Ecto neural progenitor cell (in vitro differentiated cells): ENCODE measurements around the gene EDARADD.
"Not testable (repeated sequence)": the region's sequence is repeated elsewhere in the genome, so short reads cannot be mapped to it uniquely, and the experiment has no call there.

ENCODE experiments used
- DNase-seq: peaks from one replicate; pipeline ENCODE4 v3.0.0-alpha.2; 2018; ENCODE audit warnings: low spot score

The EDARADD gene

DNA sequence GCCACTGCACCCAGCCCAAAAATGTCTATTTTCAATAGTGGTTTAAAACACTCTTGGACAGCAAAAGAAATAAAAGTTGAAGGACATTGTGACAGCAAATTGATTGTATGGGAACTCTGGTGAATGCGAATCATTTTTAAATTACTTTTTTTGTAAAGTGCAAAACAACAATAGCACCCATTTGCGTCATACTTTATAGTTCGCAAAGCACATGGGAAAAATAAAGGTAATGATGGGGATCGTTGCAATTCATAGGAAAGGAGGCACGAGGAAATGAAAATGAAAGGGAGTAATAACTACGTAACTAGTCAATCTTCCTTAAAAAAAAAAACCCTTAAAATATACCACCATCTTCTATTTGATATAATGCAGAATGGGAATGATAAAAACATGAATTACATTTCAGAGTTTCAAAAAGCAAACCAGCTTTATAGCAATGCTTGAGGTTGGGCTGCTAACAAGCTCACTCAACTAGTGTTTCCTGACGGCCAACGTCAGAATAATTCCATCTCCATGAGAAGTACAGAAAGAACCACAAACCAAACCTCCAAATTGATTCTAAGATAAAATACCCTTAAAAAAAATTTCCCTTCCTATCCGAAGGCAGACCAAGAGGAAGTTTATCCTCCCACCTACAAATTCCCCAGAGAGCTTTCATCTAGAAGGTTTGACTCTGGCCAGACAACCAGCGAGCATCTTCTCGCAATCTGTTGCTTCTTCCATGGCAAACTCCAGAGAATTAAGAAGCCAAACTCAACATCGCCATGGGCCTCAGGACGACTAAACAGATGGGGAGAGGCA lies at the start of gene EDARADD:
Gene EDARADD, plus strand, starts transcription at position 606 of the 801 bp plus-strand sequence. Its CDS starts 159 bp downstream, at position 765.
- DNase-seq = no peak

DNA sequence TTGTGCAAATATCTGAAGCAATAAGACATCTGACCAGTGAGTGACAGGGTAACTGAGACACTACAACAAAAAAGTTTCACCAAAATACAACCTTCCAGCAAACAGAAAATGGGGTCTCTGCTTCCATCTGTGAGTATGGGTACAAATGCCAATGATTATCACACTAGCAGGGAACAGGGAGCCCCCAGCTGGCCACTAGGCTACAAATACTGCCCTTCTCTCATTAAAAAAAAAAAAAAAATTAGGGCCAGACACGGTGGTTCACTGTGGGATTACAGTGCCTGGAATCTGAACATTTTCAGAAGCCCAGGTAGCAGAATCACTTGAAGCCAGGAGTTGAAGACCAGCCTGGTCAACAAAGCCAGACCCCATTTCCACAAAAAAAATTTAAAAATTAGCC lies 48.4 kb upstream of the EDARADD start:
- no peak for DNase-seq

DNA sequence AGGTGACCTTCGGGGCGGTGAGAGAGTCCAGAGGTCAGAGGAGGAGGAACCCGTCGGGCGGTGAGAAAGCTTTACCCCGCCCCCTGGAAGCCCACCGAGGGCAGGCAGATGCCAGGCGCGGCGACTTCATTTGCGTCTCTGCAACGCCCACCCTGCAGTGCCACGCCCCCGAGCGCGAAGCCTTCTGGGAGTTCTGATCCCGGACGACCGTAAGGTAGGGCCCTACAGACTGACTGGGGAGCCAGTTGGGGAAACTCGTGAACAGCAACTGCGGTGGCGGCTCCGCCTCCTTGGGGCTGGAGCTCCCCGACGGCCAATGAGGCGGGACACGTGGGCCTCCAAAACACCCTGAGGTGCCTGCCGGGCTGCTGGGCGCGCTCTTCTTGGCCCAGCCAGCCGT lies 46.0 kb upstream of the EDARADD start:
- DNase-seq = no peak

DNA sequence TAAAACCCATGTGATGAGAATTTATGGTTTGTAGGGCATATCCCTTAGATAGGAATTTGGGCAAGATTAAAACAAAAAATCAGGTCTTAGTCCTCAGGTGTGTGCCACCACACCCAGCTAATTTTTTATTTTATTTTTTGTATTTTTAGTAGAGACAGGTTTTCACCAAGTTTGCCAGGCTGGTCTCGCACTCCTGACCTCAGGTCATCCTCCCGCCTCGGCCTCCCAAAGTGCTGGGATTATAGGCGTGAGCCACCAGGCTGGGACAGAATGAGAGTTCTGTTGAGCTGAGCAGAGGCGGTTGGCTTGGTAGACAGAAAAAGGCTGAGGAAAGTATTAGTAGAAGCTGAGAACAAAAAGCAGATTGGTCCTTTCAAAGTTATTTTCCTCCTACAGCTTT lies 43.8 kb upstream of the EDARADD start:
- no peak for DNase-seq

DNA sequence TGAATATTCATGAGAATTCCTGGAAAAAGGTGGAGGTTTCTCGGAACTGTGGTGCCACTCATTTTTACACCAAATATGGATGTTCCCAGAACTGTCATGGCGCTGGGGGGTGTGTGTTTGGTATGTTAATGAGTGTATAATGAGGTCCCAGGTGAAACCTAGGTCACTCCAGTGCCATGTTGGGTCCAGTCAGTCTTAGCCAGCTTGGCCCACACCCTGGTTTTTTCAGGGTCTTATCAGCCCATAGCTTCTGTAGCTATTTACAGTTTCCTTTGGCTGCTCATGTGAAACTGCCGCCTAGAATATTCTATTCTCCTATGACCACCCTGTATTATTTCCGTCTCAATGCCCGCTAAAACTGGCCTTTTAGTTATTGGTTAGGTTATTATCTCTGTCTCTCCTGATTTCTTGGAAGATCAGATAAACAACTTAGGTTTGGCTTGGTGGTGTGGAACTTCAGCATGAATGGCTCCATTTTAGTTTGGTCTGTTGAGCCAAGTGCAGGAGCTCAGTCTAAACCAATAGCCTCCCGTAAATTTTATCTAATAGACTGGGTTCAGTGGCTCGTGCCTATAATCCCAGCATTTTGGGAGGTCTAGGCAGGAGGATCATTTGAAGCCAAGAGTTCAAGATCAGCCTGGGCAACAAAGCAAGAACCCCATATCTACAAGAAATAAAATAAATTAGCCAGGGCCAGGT lies 42.1 kb upstream of the EDARADD start:
- DNase-seq = no peak

DNA sequence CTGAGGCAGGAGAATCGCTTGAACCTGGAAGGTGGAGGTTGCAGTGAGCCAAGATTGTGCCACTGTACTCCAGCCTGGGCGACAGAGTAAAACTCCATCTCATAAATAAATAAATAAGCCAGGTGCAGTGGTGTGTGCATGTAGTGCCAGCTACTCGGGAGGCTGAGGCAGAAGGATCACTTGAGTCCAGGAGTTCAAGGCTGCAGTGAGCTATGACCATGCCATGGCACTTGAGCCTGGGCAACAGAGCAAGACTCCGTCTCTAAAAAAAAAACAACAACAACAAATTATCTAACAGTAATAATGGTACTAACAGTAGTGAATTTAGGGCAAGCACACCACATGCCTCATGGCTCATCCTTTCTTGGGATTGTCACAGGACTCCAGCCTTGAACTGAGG lies 41.3 kb upstream of the EDARADD start:
- not testable (repeated sequence) for DNase-seq

DNA sequence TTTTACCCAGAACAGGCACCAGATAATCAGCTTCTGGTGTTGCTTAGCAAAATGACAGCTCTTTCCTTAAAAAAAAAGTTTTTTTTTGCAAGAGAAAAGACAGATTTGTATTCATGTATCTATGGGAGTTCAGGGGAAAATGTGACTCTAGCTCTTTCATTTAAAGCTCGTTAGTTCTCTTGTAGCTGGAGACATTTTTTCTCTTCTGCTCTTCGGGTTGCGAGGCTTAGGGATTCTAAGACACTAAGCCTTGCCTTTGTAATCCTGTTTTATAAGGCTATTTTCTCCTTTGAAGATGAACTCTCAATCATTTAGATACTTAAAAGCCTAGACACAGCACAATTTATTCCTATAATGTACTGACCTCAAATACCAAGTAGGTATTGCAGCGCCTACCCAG lies 40.3 kb upstream of the EDARADD start:
- DNase-seq = no peak

DNA sequence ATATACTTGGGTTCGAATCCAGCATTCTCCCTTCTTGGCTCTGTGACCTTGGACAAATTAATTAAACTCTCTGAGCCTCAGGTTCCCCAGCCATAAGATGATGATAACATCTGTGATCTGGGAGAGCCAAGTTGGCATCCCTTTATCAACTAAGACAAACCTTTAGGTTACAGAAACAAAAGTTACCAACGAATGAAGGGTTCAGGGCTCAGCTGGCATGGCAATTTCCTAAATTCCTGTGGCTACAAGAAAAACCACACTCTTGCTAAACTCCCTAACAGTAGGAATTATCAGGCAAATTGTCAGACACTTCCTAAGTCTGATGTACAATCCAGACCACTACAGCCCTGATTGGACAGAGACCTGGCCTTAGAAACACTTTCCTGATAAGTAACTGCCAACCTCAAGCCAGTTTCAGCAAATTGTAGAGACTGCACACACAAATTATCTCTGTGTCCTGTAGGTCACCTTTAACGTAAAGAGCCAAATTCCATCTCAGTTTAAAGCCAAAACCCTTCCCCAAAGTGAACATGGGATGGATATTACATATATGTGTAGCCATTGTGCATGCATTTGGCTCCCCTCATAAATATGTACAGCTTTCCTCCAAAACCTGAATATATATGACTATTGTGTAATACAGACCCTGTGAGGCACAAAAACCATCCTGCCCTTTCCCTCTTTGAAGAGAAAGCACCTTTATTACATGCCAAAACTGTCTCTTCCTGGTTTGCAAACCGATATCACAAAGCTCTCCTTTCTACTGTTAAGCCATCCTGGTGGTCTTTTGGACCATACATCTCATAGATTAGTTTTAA lies 39.5 kb upstream of the EDARADD start:
- DNase-seq = no peak

DNA sequence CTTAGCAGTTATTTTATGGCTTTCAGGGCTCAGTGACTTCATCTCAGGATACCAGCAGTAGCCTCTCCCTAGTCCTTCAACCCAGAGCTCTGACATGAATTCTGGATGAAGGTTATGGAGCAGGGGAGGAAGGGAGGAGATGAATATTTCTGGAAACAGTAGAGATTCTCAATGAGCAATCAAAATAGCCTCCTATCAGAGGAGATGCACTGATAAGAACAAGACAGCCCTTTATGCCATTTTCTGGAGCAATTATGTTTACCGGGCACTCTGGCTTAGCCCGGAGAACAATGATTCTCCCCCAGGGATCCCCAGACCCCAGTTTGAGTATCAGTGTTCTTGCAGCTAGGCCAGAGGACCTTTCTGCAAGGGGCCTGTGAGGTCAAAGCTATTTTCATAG lies 37.9 kb upstream of the EDARADD start:
- no peak for DNase-seq

DNA sequence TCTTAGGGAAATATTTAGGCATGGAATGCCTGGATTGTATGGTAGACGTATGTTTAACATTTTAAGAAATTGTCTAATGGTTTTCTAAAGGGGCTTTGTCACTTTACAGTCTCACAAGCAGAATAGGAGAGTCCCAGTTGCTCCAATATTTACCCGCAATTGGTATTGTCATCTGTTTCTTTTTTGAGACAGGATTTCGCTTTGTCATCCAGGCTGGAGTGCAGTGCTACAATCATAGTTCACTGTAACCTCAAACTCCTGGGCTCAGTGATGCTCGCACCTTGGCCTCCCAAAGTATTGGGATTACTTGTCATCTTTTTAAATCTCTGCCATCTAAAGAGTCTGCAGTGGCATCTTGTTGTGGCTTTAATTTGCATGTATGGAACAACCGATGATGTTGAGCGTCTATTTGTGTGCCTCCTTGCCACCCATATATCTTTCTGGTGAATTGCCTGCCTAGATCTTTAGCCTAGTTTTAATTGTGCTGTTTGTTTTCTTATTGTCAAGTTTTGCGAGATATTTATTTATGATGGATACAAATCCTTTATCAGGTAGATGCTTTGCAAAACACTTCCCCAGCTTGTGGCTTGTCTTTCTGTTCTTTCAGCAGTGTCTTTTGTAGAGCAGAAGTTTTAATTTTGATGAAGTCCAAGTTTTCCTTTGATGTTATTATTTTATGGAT lies 32.0 kb upstream of the EDARADD start:
- no peak for DNase-seq

DNA sequence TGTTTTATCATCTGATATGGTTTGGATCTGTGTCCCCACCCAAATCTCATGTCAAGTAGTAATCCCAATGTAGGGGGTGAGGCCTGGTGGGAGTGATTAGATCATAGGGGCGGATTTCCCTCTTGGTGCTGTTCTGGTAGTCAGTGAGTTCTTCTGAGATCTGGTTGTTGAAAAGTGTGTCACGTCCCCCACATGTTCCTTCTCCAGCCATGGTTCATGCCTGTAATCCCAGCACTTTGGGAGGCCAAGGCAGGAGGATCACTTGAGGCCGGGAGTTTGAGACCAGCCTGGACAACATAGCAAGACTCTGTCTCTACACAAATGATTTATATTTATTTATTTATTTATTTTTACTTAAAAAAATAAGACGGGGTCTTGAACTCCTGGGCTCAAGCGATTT lies 30.8 kb upstream of the EDARADD start:
- no peak for DNase-seq

DNA sequence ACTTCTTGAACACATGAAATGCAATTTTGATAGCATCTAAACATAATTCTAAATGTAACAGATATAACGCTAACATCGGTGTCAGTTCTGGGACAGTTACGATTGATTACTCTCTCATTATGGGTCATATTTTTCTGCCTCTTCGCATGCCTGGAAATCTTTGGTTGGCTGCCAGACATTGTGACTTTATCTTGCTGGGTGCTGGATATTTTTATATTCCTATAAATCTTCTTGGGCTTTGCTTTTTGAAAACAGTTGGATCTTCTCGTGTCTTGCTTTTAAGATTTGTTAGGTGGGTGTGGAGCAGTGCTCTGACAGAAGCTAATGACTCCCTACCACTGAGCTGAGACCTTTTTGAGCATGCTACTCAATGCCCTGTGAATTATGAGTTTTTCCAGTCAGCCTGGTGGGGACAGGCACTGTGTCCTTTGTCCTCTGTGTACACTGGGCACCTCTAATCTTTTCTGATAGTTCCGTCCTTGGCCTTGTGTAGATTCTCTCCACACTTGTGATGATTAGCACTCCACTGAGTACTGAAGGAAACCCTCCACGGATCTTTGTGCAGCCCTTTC lies 28.0 kb upstream of the EDARADD start:
- no peak for DNase-seq

DNA sequence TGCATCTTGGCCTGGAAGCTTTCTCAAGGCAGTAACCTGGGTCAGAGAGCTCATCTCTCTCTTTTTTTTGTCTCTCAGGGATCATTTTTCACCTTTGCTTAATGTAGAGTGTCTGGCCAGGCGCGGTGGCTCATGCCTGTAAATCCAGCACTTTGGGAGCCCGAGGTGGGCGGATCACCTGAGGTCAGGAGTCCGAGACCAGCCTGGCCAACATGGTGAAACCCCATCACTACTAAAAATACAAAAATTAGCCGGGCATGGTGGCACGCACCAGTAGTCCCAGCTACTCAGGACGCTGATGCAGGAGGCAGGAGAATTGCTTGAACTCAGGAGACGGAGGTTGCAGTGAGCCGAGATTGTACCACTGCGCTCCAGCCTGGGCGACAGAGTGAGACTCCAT lies 27.4 kb upstream of the EDARADD start:
- not testable (repeated sequence) for DNase-seq

DNA sequence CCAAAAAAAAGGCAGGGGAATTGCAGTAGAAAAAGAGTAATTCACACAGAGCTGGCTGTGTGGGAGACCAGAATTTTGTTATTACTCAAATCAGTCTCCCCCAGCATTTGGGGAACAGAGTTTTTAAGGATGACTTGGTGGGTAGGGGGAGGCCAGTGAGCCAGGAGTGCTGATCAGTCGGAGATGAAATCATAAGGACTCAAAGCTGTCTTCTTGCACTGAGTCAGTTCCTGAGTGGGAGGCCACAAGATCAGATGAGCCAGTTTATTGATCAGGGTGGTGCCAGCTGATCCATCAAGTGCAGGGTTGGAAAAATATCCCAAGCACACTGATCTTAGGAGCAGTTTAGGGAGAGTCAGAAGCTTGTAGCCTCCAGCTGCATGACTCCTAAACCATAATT lies 23.7 kb upstream of the EDARADD start:
- DNase-seq = no peak

DNA sequence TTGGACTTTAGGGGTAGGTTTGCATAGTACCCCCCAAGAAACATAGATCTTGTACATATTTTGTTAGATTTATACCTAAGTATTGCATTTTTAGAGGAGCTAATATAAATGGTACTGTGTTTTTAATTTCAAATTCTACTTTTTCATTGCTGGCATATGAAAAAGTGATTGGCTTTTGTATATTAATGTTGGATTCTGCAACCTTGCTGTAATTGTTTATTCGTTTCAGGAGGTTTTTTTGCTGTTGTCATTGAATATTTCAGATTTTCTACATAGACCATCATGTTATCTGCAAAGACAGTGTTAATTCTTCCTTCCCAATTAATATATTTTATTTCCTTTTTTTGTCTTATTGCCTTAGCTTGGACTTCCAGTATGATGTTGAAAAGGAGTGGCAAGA lies 23.0 kb upstream of the EDARADD start:
- DNase-seq = no peak

DNA sequence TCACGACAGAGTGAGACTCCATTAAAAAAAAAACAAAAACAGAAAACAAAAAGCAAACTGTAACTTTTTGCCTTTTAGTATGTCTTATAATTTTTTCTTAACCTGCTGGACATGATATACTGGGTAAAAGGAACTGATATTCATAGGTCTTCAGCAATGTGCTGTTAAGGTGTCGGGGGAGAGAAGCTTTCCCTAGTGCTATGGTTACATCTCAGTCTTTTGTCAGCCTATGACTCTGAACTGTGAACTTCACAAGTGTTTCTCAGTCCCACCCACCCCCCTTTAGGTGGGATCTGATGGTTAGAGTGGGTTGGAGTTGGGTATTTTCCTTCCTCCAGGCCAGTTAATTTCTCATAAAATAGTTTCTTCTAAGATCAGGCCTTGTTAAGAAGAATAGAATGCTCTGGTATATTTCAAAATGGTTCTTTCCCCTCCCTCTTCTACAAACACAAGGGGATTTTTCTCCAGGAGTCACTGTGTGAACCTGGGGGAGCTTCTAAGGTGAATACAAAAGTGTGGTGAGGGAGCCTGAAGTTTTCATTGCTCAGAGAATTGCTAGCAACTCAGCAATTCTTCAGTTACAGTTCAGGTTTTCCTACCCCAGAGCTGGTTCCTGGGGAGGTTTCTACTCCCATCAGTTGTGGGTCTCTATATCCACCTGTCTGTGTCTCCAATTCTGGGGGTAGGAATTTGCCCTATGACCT lies 16.1 kb upstream of the EDARADD start:
- DNase-seq = no peak

DNA sequence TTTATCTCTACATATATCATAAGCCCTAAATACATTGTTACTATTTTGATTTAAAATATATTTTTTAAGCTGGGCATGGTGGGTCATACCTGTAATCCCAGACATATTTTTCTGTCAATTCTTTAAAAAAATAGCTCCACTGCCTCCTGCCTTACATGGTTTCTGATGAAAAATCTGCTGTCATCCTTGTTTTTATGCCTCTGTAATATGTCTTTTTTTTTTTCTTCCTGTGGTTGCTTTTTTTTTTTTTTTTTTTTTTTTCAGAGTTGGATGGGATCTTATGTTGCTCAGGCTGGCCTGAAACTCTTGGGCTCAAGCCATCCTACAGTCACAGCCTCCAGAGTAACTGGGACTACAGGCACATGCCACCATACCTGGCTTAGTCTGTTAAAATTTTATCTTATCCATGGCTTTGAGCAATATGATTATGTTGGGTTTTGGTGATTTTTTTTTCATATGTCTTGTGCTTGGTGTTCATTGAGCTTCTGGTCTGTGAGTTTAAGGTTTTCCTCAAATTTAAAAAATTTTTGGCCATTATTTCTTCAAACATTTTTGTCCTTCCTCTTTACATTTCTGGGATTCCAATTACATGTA lies 12.4 kb upstream of the EDARADD start:
- no peak for DNase-seq

DNA sequence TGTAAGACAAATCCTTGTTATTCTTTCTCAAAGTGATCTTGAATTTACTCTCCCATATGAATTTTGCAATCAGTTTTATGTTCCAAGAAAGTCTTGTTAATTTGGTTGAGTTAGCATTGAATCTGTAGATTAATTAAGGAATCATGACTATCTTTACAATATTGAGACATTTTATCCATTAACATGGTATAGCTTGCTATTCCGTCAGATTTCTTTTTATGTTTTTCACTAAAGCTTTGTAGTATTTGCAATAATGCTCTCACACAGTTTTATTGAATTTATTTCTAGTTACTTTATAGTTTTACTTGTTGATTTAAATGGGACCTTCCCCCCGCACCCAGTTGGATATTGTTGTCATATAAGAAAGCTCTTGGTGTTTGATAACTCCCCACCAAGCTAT lies 5.8 kb upstream of the EDARADD start:
- no peak for DNase-seq

DNA sequence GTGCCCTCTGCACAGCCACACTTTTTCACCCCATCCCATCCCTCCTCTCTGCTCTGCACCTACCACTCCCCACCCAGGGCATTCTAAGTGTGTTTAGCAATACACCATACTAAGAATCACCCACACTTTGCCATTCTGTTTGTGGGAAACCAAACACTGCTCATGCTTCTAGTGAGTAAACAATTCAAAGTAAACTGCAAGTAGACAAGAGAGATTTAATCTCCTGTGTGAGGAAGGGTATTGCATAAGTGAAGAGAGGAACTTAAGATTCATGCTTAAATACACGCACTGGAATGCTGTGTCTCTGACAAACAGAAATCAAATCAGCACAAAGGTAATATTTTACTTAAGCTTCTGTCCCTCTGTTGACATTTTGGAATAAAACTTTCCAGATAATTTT lies 4.8 kb upstream of the EDARADD start:
- no peak for DNase-seq

DNA sequence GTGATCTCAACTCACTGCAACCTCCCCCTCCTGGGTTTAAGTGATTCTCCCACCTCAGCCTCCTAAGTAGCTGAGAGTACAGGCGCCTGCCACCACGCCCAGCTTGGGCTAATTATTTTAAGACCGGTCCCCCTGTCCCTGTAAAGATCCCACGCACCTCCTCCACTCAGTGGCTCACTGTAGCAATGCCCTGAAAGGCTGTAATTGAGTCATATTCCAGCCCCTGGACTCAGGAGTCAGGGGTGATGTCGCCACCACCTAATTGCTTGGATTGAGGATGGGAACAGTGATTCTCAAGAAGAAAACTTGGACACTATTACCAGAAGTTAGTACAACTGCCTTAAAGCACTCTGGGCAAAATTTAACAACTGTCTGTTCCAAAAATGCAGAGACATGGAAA lies 3.1 kb upstream of the EDARADD start:
- no peak for DNase-seq

DNA sequence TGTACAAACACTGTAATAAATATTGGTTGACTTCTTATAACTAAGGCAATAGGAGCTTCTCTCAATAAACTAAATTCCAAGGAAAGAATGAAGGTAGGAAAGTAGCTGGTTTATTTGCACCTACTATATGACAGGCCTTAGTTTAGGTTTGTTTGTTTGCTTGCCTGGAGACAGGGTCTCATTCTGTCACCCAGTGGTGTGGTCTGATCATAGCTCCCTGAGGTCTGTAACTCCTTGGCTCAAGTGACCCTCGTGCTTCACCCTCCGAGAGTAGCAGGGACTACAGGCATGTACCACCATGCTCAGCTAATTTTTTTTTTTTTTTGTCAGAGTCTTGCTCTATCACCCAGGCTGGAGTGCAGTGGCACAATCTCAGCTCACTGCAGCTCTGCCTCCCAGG lies 1.9 kb upstream of the EDARADD start:
- DNase-seq = no peak
